HG03039 (cell line): ENCODE data around the gene TDO2.

Experiments used
- ATAC-seq: cut with Tn5 transposase; IDR thresholded peaks from one replicate; pipeline ENCODE4 v1.9.1; 2021; ENCODE audit warnings: mild to moderate bottlenecking, moderate library complexity; ENCODE audit not compliant: unreplicated experiment

TDO2 gene

DNA sequence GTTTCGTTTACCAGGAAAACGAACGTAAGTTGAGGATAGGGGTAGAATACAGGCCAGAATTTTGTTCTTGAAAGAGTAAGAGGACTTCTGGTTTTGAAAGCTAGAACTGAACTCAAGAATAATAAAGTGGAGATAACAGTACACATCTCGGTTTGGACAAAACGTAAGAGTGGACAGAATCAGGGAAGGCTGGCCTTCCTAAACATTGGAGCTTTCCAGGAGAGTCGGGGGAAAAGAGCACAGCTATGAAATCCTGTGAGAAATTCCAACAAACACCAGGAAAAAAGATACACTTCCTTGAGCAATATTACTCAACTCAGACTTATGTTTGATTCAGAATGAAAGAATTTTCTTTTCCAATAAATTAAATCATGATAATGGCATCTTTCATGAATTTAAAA, 49.0 kb downstream of the TDO2 start:
- ATAC-seq: no peak

DNA sequence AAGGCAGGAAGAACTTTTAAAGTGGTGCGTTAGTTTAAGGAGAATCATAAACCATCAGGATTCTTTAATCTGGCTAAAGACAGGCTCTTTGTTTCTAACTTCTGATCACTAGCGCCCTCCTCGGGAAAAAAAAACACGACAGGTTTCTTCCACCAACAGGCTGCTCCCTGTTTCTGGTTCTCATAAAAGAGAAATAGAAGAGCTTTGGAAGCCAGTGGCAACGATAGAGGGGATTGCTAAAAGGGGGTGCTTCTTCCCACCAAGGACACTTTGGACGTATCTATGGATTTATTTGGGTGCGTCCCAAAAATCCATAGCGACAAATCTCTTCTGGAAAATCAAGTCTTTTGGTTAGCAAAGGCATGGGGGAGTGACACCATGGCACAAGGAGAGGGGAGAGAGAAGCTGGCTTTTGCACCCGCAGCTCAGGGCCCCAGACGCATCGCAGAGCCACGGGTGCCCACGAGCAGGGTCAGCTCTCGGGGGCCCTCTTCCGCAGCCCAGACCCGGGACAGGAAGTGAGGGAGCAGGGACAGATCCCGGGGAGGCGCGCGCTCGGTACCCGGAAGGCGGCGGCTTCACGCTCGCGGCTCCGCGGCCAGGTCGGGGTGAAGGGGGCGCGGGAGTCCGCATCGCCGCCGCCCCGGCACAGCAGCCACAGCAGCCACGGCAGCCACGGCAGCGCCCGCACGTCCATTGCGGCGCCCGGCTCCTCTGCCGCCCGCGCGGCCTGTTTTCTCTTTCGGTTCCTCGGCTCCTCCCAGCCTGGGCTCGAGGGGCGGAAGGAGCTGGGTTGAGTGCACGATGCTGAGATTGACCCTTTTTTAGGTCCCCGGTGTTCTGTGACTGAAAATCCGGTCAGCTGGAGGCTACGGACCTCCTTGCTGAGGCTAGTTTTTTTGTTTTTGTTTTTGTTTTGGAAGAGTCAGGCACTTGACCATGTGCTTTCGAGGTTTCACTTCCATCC, 49.9 kb downstream of the TDO2 start, which contains the start of gene CTSO:
Gene CTSO (minus strand): TSS at position 716 of the 967 bp plus-strand sequence. CDS start 19 bp downstream, at position 697.
- peak; percentile 96 for ATAC-seq

DNA sequence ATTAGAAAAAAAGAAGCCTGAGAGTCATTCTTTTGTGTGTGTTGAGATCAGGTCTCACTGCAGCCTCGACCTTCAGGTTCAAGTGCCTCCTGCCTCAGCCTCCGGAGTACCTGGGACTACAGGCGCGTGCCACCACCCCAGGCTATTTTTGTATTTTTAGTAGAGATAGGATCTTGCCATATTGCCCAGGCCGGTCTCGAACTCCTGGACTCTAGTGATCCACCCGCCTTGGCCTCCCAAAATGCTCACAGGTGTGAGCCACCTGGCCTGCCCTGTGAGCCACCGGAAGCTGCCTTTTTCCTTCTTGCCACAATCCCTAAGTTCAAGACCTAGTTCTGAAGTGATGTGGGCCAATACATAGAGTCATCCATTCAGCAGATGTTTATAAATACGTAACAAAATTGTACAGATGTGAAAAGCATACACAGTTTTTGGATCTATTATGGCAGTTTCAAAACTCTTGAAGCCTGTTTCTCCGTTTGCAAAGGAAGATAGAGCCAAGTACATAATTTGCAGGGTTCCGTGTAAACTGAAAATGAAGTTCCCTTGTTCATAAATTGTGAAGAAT, 50.7 kb downstream of the TDO2 start:
- no peak for ATAC-seq

DNA sequence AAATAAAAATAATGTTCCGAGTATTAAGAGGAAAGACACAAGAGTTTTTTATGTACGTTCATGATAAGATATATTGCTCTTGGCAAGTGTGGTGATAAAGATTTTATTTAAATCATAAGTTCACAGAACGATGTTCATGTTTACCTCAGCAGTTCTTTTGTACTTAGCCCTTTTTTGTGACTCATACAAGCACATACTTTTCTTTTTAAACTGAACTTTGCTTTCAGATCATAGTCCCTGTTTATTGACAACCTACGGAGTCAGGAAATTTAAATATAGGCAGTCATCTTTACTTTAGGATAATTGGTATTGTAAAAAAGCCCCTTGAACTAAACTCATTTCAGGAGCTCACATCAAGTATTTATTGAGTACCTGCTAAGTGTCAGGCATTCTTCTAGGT, 51.4 kb downstream of the TDO2 start:
- ATAC-seq: no peak

DNA sequence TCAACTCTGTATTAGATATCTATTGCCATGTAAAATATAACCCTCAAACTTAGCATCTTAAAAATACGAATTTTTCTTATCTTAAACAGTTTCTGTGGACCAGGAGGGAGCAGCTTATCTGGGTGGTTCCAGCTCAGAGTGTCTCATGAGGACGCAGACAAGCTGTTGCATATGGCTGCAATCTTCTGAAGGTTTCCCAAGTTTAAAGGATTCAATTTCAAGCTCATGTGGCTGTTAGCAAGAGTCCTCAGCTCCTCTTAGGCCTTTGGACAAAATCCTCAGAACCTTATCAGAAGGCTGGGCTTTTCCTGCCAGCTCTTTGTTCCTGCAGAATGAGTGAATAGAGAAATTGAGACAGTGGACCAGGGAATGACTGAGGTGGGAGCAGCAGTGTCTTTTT, 53.0 kb downstream of the TDO2 start:
- ATAC-seq: no peak

DNA sequence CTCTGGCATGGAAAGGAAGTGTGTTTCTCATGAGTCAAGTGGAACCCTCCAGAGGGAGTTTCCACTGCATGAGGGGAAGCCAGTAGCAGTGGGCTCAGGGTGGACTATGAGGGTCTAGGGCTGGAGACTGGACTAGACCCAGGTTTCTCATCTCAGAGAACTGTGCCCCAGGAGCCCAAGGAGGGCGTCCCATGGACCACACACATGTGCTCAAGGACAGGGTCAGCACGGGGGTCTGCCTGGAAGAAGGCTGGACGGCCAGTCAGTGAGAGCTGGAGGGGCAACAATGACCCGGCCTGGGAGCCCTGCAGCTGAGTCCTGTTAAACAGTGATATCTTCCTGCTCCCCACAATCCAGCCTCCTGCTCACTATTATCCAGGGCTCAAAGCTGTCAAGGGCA, 55.9 kb downstream of the TDO2 start:
- no peak for ATAC-seq

DNA sequence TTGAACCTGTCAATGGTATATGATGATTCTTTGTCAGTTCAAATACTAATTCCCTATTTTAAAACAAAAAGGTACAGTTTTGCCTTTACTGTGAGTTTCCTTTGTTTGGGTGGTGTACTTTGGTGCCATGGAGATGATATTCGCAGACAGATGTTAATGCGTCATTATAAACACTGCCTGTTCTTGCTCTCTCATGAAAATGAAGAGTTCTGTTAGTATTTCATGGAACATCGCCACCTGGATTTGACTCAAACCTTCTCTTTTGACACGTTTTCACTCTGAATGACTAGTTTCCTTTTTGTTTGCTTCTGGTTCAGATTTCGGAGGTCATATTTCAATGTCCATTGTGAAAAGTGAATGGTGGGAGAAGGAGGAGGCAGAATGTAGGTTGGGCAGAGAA, 57.0 kb downstream of the TDO2 start:
- ATAC-seq: no peak

DNA sequence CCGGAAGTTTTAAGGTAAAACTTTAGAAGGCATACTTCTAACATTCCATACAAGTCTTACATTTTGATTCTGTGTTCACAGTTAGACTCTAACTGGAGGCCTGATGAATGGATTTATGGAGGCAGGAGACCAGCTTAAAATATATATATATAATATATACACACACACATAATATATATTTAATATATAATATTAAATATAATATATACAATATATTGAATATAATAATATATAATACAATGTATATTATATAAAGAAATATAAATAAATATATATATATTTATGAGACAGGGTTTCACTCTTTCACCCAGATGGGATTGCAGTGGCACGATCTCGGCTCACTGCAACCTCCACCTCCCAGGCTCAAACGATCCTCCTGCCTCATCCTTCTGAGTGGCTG, 58.1 kb downstream of the TDO2 start:
- no peak for ATAC-seq

DNA sequence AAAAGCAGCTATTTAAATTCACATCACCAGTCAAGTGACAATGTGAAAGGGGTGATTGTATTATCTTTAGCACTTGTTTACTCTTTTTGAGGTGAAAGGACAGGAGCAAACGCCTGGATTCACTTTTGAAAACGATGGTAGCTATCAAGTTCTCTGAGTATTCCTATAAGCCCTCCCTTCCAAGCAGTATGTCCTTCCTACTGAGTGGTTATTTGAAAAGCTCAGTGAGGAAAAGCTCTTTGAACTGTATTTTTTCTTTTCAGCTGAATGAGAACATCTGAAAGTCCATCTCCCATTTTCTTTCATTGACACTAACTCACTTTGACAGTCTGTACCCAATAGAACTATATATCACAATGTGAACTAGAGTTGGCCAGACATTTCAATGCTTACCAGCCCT, 59.3 kb downstream of the TDO2 start:
- no peak for ATAC-seq

DNA sequence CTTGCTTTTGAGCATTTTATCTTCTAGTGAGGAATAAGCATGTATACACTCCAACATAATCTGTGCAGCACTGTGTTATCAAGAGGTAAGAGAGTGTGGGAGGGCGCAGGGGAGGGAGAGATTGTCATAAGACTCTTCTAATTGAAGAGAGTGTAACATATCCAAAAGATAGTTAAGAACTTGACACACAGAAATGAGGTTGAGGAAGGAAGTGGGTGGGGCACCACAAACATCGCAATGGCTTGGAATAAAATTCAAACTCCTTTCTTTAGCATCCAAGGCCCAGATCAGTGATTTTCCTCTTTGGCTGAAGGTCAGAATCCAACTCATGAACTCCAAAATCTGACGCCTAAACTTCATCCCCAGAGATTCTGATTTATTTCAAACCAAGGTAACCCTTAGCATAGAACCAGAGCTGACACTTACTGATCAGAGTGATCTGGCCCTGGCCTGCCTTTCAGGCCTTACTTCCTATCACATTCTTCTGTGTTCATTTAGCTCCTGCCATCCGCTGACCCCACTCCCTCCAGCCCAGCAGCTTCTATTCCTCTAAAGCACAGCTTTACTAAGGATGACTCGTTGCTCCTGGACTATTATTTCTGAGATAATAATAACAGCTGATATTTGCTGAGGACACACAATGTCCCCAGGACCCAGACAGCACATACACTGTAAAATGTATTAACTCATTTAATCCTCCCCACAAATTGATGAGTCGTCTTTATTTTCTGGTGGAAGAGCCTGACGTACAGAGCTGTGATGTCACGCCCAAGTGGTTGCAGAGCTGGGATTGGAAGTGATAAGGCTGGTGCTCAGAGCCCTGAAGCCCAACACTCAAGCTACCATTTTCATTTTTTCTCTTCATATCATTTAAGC, 60.8 kb downstream of the TDO2 start:
- ATAC-seq: no peak

DNA sequence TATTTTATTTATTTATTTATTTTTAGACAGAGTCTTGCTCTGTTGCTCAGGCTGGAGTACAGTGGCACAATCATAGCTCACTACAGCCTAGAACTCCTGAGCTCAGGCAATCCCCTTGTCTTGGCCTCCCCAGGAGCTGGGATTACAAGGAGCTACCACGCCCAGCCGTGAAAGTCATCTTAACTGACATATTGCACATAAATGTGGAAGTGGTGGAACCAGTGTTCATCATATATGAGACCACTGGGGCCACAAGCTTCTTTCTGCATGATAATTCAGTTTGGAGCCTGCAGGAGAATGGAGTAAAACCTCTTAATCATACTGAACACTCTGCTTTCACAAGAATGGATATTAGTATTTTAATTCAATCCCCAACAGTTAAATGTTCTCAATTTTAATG, 62.7 kb downstream of the TDO2 start:
- no peak for ATAC-seq

DNA sequence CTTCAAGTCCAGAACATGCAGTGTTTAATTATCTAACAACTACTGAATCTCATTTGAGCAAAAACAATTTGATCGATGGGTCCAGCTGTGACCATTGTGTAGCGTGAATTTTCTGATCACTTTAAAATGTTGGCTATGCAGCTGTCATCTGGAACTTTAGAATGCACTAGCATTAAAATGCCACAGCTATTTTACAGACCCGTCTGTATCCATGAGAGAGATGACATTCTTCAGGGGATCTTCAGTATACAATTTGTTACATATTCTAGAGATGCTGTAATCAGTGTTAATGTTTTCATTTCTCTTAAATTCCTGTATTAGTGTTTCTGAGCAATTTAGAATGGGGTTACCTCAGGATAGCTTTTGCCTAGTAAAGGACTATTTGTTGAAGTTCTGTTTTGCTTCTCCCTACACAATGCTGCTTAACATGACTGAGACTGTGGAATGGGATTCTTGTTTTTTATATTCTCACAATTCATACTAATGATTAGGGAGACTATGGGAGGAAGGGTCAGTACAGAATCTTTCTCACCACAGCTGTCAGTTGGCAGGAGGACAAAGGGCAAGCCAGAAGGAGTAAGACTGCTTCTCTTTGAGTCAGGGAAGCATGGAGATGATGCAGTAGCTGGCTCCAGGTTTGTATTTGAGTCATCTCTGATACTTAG, 63.4 kb downstream of the TDO2 start:
- ATAC-seq: no peak
